Activated CD8-positive, alpha-beta memory T cell treated with anti-CD3 and anti-CD28 coated beads for 4 hours (primary cell): Measurements from ENCODE around the gene PAQR7.

Experiments
- DNase-seq, 2 donors: peaks; one replicate each; pipeline ENCODE4 v3.0.0-alpha.2; 2020; ENCODE audit warnings: low read depth in 2 of 2

Gene PAQR7

DNA sequence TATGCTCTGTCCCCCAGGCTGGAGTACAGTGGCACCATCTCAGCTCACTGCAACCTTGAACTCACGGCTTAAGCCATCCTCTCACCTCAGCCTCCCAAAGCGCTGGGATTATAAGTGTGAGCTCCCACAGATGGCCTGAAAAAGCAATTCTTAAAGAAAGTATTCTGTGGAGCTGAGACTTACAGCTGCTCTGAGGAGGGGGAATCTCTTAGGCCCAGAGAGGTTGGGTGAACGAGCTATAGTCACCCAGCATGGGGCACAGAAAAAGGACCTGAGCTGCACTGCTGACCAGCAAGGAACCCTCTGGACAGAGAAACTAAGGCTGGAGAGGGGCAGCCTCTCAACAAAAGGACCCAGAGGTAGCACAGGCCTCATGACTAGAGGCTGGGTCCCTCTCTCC is 1.3 kb downstream of the PAQR7 start:
- DNase-seq: no peak

DNA sequence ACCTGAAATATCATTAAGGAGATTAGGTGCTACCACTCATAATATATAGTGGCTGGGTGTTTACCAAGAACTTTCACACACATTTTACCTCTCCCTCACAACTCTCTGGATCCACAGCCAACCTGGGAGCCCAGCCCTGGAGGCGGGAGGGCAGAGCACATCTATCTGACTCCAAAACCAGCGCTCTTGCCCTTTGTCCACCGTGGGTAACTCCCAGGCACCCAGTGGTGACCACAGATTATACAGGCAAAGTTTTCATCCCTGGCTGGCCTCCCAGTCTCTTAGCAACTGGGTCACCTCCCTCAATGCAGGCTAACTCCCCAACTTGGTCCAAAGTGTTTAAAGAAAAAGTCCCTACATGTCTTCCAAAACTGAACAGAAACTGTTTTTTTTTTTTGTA is 2.4 kb downstream of the PAQR7 start:
- DNase-seq: no peak

DNA sequence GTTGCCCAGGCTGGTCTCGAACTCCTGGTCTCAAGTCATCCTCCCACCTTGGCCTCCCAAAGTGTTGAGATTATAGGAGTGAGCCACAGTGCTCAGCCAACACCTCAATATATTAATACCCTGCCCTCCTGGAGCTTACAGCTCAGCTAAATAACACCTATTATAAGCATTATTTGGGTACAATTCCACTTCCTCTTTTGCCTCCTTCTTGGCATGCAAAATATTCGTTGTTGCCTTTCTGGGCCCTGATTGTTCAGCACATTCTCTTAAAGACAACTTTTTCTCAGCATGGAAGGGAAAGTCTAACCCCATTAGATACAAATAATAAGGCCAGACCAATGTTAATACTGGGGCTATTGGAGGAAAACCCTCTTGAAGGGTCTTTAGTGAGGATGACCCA is 2.8 kb downstream of the PAQR7 start:
- DNase-seq: no peak

DNA sequence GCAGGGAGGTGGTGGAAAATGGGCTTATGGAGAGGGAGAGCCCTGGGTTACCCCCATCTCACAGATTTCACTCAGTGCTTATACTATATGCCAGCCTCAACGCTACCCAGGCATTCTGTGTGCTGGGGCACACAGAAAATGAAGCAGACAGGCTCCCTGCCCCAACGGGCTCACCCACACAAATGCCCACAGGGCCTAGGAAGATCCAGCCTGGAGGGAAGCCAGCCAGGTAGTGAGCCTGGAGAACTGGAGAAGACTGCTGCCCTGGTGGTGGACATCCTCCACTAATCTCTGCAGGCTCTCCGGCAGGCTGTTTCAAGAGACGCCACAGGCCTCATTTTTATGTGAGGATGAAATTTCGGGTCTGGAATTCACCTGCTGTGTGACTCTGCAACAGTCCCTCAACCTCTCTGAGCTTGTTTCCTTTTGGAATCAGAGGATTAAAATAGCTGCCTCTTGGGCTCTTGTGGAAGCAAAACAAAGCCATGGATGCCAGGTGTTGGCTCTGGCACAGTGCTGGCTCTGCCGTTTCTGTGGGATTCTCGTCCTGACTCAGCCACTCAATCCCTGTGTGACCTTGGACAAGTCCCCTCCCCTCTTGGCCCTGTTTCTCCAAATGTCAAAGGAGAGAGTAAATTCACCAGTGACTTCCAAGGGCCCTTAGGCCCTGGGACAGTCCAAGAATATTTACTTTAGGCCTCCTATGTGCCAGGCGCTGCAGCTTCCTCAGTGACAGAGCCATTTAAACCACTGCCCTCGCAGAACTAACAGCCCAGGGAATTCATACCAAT is 3.6 kb downstream of the PAQR7 start:
- no peak for DNase-seq

DNA sequence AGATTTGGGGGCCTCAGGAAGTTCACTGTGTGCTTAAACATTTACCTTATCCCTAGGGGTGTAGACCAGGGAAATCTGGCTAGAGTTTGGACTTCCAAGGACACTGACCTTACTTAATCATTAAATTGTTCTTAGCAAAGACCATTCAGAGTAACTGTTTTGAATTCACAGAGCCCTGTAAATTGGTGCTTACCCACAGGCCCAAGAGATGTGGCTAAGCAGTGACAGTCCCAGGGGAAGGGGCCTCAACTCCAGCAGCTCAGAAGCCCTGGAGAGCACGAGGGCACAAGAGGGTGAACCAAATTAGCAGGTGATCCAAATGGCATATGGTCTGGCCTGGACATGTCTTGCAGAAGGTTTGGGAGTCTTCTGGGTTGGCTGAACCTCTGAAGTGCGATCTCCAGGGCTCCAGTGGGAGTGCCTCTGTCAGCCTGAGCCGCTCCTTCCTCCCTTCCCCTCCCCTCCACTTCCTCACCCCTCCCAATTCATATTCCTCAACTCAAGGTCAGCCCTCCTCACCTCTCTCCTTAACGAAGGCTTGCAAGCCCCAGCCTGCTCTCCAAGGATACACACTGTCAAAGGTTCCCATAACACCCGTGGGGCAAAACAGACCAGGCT is 4.3 kb downstream of the PAQR7 start:
- no peak for DNase-seq

DNA sequence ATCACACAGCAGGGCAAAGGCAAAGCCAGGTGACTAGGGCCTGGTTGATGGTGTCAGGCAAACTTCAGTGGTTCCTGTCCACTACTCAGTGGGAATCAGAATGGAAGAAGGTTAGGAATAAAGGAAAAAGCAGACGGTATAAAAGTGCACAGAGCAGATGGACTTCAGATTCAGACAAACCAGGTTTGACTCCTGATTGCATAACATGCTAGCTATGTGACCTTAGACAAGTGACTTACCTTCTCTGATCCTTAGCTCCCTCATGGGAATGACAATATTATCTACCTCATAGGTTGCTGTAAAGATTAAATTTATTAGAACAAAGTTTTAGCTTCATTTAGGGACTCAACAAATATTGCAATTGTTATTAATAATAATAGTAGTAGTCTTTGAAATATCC is 4.9 kb downstream of the PAQR7 start:
- DNase-seq: no peak

DNA sequence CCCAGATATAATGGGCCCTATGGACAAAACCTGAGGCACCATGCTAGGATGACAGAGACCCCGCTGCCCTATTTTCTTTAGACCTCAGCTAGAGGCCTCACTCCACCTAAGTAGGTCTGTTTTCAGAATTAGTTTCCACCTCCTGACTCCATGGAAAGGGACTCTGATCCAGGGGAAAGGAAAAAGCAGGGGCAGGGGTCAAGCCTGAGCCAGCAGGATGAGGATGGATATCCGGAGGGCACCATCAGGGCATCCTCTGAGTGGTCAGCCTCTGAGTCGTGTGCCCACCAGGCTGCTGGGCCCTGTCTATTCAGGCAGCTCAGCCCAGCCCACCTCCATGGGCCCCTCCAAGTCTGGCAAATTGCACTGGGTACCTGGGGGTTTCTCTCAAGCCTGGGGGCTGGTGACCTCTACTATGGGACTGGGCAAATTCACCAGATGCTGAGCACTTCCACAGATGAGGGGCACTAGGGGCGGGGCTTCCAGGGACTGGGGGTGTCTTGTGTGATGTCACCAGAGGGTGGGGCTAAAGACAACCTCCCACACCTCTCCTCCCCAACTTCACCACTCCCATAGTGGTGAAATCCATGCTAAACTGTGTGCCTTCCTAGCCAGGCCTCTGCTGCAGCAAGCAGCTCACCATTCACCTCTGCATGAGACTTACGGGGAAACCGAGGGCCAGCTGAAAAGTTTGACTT is 5.5 kb downstream of the PAQR7 start:
- no peak for DNase-seq

DNA sequence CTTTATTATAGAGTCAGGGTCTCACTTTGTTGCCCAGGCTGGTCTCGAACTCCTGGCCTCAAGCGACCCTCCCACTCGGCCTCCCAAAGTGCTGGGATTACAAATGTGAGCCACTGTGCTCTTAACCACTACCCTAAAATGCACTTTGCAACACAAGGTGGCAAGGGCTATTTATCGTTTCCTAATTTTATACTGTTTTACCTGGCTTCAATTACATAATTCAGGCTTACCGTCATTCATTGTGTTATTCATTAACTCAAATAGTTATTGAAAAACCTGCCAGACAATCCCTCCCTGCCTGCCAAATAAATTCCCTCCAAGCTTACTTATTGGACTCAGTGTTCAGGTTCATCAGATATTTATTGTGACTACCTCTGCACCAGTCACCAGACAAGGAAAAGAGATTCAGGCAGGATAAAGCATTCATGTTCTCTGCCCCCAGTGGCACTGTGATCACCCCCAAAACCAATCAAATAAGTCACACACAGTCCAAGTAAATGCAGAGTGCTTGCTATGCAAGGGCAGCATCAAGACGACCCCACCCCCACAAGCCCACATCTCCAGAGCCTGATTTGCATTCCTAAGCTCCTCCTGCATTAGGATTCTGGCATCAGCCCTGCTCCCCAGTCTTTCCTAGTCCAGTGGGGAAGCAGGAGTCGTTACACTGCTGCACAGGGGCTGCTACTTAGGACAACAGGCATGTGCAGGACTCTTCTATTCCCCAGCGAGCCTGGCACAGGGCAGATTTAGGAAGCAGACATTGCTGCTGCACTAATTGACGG is 8.1 kb downstream of the PAQR7 start:
- DNase-seq: no peak

DNA sequence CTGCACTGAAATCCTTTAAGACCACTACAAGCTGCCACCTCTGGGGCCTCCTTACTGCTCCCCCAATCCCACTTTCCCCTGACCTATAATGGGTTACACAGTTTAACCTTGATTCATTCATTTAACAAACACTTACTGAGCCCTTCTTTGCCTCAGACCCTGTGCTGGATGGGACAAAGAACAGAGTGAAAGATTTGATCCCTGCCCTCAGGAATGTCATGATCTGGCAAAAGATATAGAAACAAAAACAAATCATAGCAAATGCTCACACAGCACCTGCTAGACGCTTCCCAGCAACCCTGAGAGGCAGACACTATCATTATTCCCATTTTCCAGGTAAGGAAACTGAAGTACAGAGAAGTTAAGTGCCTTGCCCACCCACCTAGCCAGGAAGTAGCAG is 9.2 kb downstream of the PAQR7 start:
- DNase-seq: no peak

DNA sequence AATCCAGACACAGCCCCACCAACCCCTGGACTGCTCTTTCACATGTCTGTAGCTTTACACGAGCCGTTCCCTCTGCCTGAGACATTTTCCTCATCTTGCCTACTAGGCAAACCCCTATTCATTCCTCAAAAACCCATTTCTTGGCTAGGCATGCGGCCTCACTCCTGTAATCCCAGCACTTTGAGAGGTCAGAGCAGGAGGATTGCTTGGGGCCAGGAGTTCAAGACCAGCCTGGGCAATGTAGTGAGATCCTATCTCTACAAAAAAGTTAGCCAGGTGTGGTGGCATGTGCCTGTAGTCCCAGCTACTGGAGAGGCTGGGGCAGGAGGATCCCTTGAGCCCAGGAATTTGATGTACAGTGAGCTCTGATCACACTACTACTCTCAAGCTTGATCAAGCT is 11.1 kb downstream of the PAQR7 start:
- no peak for DNase-seq

DNA sequence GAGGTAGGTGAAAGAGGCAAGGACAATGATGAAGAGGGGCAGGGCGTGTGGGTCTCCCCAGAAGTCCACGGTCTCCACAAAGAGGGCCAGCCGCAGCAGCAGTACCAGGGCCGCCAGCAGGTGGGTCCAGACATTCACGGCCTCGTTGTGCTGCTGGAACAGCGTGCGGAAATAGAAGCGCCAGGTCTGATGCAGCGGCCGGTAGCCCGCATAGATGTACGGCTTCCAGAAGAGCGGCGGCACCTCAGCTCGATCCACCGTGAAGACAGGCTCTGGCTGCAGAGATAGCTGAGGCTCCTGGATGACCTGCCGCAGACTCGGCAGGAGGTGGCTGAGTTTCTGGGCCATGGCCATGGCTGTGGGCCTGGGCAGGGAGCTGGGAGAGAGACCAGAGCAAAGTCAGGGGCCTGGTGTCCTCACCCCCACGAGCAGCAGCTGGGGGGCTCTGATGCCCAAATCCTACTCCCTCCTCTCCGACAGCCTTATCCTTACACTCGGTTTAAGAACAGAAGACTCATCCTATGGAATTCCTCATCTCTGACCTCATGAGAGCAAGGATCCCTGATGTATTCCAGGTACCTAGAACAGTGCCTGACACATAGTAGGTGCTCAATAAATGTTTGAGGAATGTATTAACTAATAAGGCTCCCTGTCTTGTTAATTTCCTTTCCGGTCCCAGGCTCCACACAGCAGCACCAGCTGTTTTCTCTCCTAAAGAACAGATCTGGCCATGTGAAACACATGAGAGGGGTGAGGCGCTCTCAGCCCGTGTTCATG is 11.8 kb downstream of the PAQR7 start:
- DNase-seq: no peak

DNA sequence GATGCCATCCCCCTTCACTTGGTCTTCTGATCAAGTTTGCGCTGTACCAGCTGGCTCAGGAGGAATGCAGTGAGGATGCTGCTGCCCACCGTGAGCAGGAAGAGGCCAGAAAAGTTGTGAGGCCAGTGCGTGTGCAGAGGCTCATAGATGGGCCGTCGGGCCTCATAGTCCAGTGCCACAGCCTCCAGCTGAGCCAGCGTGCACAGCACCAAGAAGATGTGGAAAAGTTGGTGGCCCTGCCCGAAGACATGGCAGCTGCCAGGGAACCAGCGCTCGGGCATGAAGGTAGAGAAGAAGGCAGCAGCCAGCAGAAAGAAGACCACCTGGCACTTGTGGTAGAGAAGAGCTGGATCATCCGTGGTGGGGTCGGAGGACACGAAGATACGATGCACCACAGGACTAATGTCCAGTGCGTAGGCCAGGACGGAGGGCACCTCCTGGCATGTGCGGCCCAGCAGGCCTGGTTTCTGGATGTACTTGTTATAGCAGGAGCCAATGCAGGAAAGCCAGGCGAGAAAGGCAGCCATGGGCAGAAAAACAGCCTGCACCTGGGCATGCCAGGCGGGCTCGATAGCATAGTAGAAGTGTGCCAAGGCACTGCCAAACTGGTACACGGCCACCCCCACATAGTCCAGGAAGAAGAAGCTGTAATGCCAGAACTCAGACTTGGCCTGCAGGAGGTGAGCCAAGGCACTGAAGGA is 12.6 kb downstream of the PAQR7 start:
- no peak for DNase-seq

DNA sequence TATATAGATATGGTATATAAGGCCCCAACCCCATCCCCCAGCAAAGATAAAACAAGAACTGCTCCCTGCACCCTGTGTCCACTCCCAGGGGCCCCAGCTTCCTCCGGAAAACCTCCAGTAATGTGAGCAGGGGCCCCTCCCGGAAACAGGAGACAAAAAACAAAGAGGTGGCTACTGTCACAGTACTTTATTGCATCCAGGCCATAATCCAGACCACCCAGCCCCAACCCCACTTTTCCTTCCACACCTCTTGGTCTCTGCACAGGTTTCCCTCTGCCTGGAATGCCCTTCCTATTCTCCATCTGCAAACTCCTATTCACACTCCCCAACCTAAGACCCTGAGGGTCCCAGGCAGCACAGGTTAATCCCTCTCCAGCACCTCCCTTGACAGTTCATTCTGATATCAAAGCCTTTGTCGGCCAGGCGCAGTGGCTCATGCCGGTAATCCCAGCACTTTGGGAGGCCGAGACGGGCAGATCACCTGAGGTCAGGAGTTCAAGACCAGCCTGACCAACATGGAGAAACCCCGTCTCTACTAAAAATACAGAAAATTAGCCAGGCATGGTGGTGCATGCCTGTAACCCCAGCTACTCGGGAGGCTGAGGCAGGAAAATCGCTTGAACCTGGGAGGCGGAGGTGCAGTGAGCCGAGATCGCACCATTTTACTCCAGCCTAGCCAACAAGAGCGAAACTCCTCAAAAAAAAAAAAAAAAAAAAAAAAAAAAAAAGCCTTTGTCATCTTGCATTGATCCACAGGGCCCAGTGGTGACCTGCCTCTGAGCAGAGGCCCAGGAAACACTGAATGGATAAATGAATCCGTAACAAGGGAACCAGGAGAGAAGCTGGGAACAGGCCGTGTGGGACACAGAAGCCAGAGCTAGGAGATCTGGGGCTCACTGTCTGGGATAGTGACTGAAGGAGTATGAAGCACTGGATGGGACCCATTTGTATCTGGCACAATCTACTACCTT is 13.9 kb downstream of the PAQR7 start:
- no peak for DNase-seq

DNA sequence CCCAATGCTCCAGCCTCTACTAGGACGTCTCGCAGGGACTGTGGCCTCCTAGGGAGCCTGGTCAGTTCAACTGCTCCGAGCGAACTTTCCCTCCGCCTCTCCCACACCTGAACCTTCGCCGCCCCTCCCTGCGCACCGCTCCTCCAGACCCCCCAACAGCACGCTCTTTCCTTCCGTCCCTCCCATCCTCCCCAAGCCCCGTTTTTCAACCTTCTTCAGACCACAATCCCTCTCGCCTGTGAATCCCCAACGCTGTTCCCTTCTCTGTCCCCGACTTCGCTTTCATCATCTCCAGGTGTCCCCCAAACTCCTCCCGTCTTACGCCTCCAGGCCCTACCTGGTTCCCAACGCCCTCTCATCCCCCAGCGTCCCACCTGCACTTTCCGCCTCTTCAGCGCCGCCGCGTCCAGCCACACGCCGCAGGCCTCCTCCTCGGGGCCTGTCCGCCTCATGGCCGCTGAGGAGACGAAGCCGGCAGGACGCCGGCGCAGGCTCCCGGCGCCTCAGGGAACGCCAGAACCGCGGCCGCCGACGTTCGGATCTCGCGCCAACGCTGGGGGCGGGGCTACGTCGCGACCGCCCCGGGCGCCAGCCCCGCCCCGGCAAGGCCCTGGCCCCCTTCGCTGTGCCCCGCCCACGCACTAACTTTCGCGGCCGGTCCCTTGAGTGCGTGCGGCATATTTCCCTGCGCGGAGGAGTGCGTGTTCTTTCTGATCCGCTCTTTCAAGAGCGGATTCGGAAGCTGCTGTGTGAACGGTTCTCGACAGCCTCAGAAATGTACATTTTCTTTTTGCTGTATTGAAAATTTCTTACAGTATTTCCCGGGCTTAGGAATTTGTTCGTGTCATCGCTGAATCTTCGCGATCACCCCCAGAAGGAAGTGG is 16.4 kb downstream of the PAQR7 start, which contains the start of gene AUNIP:
Gene AUNIP (minus strand): TSS at position 552 of the 884 bp plus-strand sequence. CDS start 100 bp downstream, at position 452.
- DNase-seq: peak; percentile 80 to 81

DNA sequence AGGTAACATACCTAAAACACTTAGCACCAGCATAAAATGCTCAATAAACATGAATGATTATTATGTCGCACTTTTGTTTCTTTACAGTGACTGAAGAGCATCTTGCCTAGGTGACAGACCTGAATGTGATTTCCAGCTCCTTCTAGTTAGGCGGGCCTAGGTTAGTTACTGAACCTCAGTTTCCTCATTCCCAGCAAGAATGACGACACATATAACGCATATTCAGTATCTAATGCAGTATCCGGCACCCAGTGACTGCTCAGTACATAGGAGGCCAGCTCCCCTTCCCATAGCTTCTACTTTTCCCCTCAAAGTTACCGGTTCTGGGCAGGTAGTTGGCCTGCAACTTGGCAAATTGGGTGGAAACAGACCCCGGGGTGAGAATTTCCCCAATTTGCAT is 17.0 kb downstream of the PAQR7 start:
- DNase-seq: no peak

DNA sequence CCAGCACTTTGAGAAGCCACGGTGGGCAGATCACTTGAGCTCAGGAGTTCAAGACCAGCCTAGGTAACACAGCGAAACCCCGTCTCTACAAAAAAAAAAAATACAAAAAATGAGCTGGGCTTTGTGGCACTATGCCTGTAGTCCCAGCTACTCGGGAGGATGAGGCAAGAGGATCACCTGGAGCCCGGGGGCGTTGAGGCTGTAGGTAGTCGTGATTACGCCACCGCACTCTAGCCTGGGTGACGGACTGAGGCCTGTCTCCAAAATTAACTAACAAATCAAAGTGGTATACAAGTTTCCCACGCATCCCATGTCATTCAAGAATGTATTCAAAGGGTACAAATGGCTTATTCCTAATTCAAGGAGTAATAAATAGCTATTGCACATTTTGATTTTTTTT is 18.7 kb downstream of the PAQR7 start:
- DNase-seq: no peak

DNA sequence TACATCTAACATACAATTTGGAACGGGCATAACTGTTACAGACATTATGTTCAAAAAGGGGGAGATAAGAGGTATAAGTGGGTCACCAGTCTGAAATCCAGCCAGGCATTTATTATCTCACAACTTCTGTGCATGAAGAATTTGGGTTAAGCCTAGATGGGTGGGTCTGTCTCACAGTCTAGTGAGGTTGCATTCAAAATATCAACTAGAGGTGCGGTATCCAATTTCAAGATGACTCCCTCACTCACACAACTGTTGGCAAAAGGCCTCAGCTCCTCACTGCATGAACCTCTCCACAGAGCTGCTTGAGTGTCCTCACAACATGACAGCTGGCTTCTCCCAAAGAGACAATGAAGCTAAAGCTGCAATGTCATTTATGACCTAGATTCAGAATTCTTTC is 21.0 kb downstream of the PAQR7 start:
- DNase-seq: no peak

DNA sequence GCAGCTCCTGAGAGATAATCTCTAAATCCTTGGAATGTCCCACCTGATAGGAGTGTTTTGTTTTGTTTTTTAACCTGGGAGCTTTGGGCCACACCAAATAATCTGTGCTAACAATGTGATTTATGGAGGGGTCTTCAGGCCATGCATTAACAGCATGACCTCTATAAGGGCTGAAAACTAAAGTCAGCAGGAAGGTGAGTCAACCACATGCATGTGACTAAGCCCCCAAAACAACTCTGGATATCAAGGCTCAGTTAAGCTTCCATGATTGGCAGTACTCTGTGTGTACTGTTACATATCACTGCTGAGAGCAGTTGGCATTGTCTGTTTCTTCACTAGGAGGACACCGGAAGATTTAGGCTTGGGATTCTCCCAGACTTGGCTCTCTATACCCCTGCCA is 27.0 kb downstream of the PAQR7 start:
- no peak for DNase-seq

DNA sequence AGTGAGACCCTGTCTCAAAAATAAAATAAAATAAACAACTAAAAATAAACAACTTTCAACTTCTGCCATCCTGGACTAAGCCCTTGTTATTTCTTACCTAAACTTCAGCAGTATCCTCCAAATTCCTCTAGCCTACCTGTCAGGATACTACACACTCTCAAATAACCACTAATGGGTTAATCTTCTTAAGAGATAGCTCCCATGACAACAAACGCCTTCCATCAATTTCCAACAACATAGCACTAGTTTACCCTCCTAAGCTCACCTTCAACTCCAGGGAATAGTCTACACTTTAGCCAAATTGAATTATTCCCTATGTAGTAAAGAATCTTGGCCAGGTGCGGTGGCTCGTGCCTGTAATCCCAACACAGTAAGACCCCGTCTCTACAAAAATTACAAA is 27.6 kb downstream of the PAQR7 start:
- DNase-seq: no peak
